Vagina (tissue), 2 donors: ENCODE data around the gene DKK3. TPM values are rescaled to one million over a fixed set of nuclear protein-coding genes. Genes with fewer than 3 reads are reported as not detected.
A peak's percentile ranks its signal among the peaks of the same experiment; 100 is the strongest.

Experiments used
- DNase-seq, 2 donors: peaks; one replicate each; pipeline ENCODE4 v3.0.0-alpha.2; 2017; ENCODE audit errors: extremely low spot score in 2 of 2
- H3K27ac ChIP-seq: fragments of 200-600 bp; sonication (generic); one replicate; pipeline ENCODE4 v1.5.1; 2019
- H3K27me3 ChIP-seq: fragments of 200-600 bp; sonication (generic); one replicate; pipeline ENCODE4 v1.5.1; 2019
- H3K36me3 ChIP-seq, 2 donors: fragments of 200-600 bp; sonication (generic); one replicate each; pipeline ENCODE4 v1.5.1; 2017 to 2019
- H3K4me1 ChIP-seq: fragments of 200-600 bp; sonication (generic); one replicate; pipeline ENCODE4 v1.5.1; 2019
- H3K4me3 ChIP-seq, 2 donors: fragments of 200-600 bp; sonication (generic); 1 replicate in 1 of 2; 2 replicates in 1 of 2; pipeline ENCODE4 v1.5.1; 2016 to 2019
- H3K9me3 ChIP-seq: fragments of 200-600 bp; sonication (generic); one replicate; pipeline ENCODE4 v1.5.1; 2019
- POLR2A ChIP-seq, 2 donors: fragments of 450-650 bp; IDR thresholded peaks; one replicate each; pipeline ENCODE4 v1.6.1; 2017; ENCODE audit warnings: antibody characterized with exemption in 2 of 2, mild to moderate bottlenecking in 2 of 2, moderate library complexity in 2 of 2
- POLR2AphosphoS5 ChIP-seq, 2 donors: sonication (generic); formaldehyde crosslinking; IDR thresholded peaks; one replicate each; pipeline ENCODE4 v1.9.0; 2017; ENCODE audit warnings: antibody characterized with exemption in 2 of 2, mild to moderate bottlenecking in 2 of 2, low read depth in 1 of 2; ENCODE audit not compliant: insufficient read depth in 1 of 2
- intact Hi-C: fragments of 100-400 bp; cut with DNase I; formaldehyde crosslinking; loops from one replicate; pipeline ENCODE4 v1.15.1; 2023
- total RNA-seq: library from RNA; depleted of rRNA; stranded (reverse); fragments of >200 nt; gene quantifications from one replicate; pipeline ENCODE4 v1.2.3, GENCODE V29; 2016
- TF ChIP-seq, protein P1 (sequence below), 3 experiments: fragments of 450-650 bp in 2 of 3; fragments of 200-600 bp in 1 of 3; sonication (generic) in 1 of 3; IDR thresholded peaks; one replicate each; pipeline ENCODE4 v1.5.1; 2017 to 2019; ENCODE audit warnings: antibody characterized with exemption in 3 of 3, mild to moderate bottlenecking in 2 of 3, moderate library complexity in 2 of 3

The DKK3 gene
- total RNA-seq, 1 donor from 2014 or later, result 110 TPM

DNA sequence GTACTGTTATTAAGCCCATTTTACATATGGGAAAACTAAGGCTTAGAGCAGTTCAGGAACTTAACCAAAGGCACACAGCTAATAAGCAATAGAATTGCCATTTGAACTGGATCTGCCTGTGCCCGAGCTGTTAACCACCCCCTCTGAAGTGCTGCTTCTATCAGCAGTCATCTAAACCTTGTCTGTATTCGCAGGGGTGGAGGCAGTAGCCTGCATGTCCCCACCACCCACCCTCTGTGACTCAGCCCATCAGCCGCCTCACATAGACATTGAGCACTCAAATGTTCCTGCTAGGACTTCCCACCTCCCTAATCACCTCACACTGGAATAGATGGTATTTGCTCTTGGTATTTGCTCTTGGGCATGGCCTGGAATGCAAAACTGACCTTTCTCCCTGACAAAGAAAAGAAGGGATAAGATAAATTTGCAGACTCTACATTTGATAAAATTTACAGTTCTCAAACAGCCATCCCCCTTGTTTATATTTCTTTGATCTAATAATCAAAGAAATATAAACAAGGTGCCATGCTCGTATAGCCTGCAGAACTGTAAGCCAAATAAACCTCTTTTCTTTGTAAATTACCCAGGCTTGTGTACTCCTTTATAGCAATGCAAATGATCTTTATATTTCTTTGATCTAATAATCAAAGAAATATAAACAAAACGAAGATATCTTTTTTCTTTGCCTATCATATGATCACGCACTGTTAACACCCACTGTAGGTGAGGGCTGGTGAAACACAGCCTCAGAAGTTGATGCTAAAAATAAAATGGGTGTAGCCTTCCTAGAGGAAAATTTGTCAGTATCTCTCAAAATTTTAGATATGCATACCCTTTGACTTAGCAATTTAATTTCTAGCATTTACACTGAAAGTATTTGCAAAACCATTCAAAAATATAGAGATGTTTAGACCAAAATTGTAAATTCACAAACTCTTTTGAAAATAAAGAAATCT is 15.9 kb downstream of the DKK3 start:
- no peaks in the 10 kb centered on the region for H3K9me3 ChIP-seq
- intact Hi-C loops, result no loop called here

GRCh38 chr11:11989774-11990744 is 18.4 kb downstream of the DKK3 start:
- Histone ChIP-seq H3K9me3 (no peaks in the 10 kb centered on the region), H3K36me3 (no peaks in the 10 kb centered on the region), H3K4me3 (no peak overlapping the region), H3K4me1 (peaks cover 34% of the 10 kb centered on the region), H3K27ac (peak overlapping the region; percentile 64), H3K27me3 (no peaks in the 10 kb centered on the region)
- DNase-seq, result no peak
- TF ChIP-seq POLR2AphosphoS5 (IDR thresholded peaks at IDR 0.05; ENCODE audit: insufficient read depth in 1 of 2, low read depth in 1 of 2) (no peak), POLR2A (IDR thresholded peaks at IDR 0.05) (no peak)
- TF ChIP-seq, protein P1, sequence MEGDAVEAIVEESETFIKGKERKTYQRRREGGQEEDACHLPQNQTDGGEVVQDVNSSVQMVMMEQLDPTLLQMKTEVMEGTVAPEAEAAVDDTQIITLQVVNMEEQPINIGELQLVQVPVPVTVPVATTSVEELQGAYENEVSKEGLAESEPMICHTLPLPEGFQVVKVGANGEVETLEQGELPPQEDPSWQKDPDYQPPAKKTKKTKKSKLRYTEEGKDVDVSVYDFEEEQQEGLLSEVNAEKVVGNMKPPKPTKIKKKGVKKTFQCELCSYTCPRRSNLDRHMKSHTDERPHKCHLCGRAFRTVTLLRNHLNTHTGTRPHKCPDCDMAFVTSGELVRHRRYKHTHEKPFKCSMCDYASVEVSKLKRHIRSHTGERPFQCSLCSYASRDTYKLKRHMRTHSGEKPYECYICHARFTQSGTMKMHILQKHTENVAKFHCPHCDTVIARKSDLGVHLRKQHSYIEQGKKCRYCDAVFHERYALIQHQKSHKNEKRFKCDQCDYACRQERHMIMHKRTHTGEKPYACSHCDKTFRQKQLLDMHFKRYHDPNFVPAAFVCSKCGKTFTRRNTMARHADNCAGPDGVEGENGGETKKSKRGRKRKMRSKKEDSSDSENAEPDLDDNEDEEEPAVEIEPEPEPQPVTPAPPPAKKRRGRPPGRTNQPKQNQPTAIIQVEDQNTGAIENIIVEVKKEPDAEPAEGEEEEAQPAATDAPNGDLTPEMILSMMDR (IDR thresholded peaks at IDR 0.05), result no peak
- intact Hi-C loops, result no loop called here

More for the DNA sequence above, 15.9 kb downstream of the DKK3 start:
- Histone ChIP-seq H3K4me1 (peaks cover 39% of the 10 kb centered on the region), H3K36me3 (peaks cover 0 to 11% of the 10 kb centered on the region in 2 donors), H3K27ac (no peak overlapping the region), H3K27me3 (no peaks in the 10 kb centered on the region), H3K4me3 (no peak overlapping the region)
- TF ChIP-seq POLR2A (IDR thresholded peaks at IDR 0.05), result no peak
- TF ChIP-seq, protein P1 (IDR thresholded peaks at IDR 0.05), result no peak
- TF ChIP-seq POLR2AphosphoS5 (IDR thresholded peaks at IDR 0.05; ENCODE audit: insufficient read depth in 1 of 2, low read depth in 1 of 2), result no peak
- DNase-seq, result peak in 1 of 2 donors; percentile 80

GRCh38 chr11:11988681-11989261 is 19.7 kb downstream of the DKK3 start:
- H3K4me1 ChIP-seq, result peaks cover 24% of the 10 kb centered on the region
- H3K36me3 ChIP-seq, result no peaks in the 10 kb centered on the region
- no peaks in the 10 kb centered on the region for H3K9me3 ChIP-seq
- TF ChIP-seq POLR2AphosphoS5 (IDR thresholded peaks at IDR 0.05; ENCODE audit: insufficient read depth in 1 of 2, low read depth in 1 of 2), result no peak
- TF ChIP-seq POLR2A (IDR thresholded peaks at IDR 0.05), result no peak
- TF ChIP-seq, protein P1 (IDR thresholded peaks at IDR 0.05), result no peak
- H3K27me3 ChIP-seq, result no peaks in the 10 kb centered on the region
- no peak overlapping the region for H3K4me3 ChIP-seq
- intact Hi-C loops, result no loop called here
- H3K27ac ChIP-seq, result peak overlapping the region; percentile 34
- DNase-seq, result no peak

DNA sequence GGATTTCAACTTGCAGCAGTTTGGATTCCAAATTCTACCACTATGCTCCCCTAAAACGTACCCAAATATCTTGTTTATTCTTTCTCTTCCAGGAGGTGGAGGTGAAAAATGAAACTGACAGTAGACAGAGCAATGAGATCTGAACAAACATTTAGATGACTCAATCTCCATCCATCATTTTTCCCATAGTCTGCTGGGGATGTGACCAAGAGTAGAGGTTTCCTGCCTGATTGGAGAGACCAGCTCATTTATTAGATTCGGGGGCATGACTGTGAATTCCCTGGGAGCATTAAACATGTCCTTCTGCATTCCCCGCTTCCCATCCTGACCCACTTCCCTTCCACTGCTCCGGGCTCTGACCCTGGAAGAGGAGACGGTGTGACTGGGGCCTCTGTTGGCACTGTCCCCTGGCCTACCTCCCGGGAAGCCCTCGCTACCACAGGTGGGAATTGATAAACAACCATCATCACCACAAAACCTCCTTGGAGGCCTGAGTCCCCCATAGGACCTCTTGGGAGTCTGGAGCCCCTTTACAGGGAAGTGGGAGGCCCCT is 20.3 kb downstream of the DKK3 start:
- Histone ChIP-seq H3K9me3 (no peaks in the 10 kb centered on the region), H3K4me1 (peaks cover 24% of the 10 kb centered on the region), H3K36me3 (no peaks in the 10 kb centered on the region), H3K27ac (peak overlapping the region; percentile 34), H3K27me3 (no peaks in the 10 kb centered on the region), H3K4me3 (no peak overlapping the region)
- intact Hi-C loops, result no loop called here
- DNase-seq, result no peak
- TF ChIP-seq, protein P1 (IDR thresholded peaks at IDR 0.05), result no peak
